ENCODE measurements around the gene LRIG1. TPM values are rescaled to one million over a fixed set of nuclear protein-coding genes. Genes with fewer than 3 reads are reported as not detected.

Gene LRIG1
- total RNA-seq, 1 donor from 2014 or later: 111 TPM

GRCh38 chr3:66401675-66402491 lies 98.9 kb downstream of the LRIG1 start:
- no peak overlapping the region for H3K4me3 Mint-ChIP-seq (ENCODE audit: unreplicated experiment)
- H3K9me3 Mint-ChIP-seq (ENCODE audit: low read depth): no peaks in the 10 kb centered on the region
- no peak for DNase-seq (ENCODE audit: low spot score)
- peaks cover 86% of the 10 kb centered on the region for H3K4me1 Mint-ChIP-seq (ENCODE audit: low read depth)
- no peaks in the 10 kb centered on the region for H3K27me3 Mint-ChIP-seq (ENCODE audit: low read depth)
- H3K27ac Mint-ChIP-seq (ENCODE audit: unreplicated experiment): peak overlapping the region; percentile 92
- peaks cover 29% of the 10 kb centered on the region for H3K36me3 Mint-ChIP-seq (ENCODE audit: low read depth)
- TF ChIP-seq CTCF (IDR thresholded peaks at IDR 0.05): no peak

- DNase-seq (ENCODE audit: low spot score): no peak
- peaks cover 34% of the 10 kb centered on the region for H3K36me3 Mint-ChIP-seq (ENCODE audit: low read depth)
- H3K4me1 Mint-ChIP-seq (ENCODE audit: low read depth): peaks cover 88% of the 10 kb centered on the region
- H3K4me3 Mint-ChIP-seq (ENCODE audit: unreplicated experiment): peak overlapping the region; percentile 31
- TF ChIP-seq CTCF (IDR thresholded peaks at IDR 0.05): no peak
- no peaks in the 10 kb centered on the region for H3K9me3 Mint-ChIP-seq (ENCODE audit: low read depth)
- no peaks in the 10 kb centered on the region for H3K27me3 Mint-ChIP-seq (ENCODE audit: low read depth)
- peak overlapping the region; percentile 92 for H3K27ac Mint-ChIP-seq (ENCODE audit: unreplicated experiment)
Measured at GRCh38 chr3:66401157-66401550, 99.7 kb downstream of the LRIG1 start.

GRCh38 chr3:66400411-66401156 lies 100.2 kb downstream of the LRIG1 start:
- peak; percentile 60 for TF ChIP-seq CTCF (IDR thresholded peaks at IDR 0.05)
- H3K4me3 Mint-ChIP-seq (ENCODE audit: unreplicated experiment): peak overlapping the region; percentile 31
- peak overlapping the region; percentile 92 for H3K27ac Mint-ChIP-seq (ENCODE audit: unreplicated experiment)
- H3K9me3 Mint-ChIP-seq (ENCODE audit: low read depth): no peaks in the 10 kb centered on the region
- H3K4me1 Mint-ChIP-seq (ENCODE audit: low read depth): peaks cover 88% of the 10 kb centered on the region
- no peak for DNase-seq (ENCODE audit: low spot score)
- H3K36me3 Mint-ChIP-seq (ENCODE audit: low read depth): peaks cover 35% of the 10 kb centered on the region
- no peaks in the 10 kb centered on the region for H3K27me3 Mint-ChIP-seq (ENCODE audit: low read depth)

DNA sequence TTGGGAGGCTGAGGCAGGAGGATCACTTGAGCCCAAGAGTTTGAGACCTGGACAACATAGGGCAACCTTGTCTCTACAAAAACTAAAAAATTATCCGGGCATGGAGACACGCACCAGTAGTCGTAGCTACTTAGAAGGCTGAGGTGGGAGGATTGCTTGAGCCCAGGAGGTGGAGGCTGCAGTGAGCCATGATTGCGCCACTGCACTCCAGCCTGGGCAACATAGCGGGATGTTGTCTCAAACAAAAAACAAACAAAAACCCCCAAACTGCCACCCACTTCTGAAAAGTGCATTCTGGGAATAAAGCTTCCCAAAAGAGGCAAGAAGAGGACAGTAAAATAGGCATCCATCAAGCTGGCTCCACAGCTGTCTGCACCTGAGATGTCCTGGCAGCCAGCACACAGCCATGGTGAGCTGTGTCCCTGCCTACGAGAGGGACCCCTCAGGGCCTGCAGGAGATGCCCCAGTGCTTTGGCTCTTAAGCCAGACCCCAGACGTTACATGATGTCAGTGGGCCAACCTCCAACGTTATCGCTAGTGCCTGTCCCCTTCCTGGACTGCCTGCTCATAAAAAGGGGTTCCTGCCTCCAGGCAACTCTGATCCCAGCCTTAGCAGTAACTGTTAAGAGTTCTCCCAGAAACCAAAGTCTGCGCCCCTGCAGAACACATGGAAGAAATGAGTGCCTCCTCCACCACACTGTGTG lies 101.1 kb downstream of the LRIG1 start:
- no peak for DNase-seq (ENCODE audit: low spot score)

More for the DNA sequence above, 101.1 kb downstream of the LRIG1 start:
- Mint-ChIP-seq H3K9me3 (ENCODE audit: low read depth) (no peaks in the 10 kb centered on the region), H3K27me3 (ENCODE audit: low read depth) (no peaks in the 10 kb centered on the region), H3K36me3 (ENCODE audit: low read depth) (peaks cover 33% of the 10 kb centered on the region), H3K4me3 (ENCODE audit: unreplicated experiment) (no peak overlapping the region), H3K27ac (ENCODE audit: unreplicated experiment) (peak overlapping the region; percentile 17), H3K4me1 (ENCODE audit: low read depth) (peaks cover 88% of the 10 kb centered on the region)
- TF ChIP-seq CTCF (IDR thresholded peaks at IDR 0.05): no peak
